HepG2 (cell line): Measurements from ENCODE around the gene HKDC1. TPM values are rescaled to one million over a fixed set of nuclear protein-coding genes. Genes with fewer than 3 reads are reported as not detected.

Experiments
- SOX13 ChIP-seq, 3 experiments: fragments of 450-650 bp in 1 of 3; sonication (generic) in 1 of 3; formaldehyde crosslinking in 1 of 3; IDR thresholded peaks in 2 of 3; conservative IDR thresholded peaks in 1 of 3; 2 replicates each; pipeline versions ENCODE4 v1.5.0 to v1.6.1; 2016 to 2020; ENCODE audit warnings: antibody characterized with exemption in 1 of 3, mild to moderate bottlenecking in 1 of 3, missing compliant biosample characterization in 1 of 3, missing genetic modification reagents in 1 of 3, moderate library complexity in 1 of 3
- ZNF367 ChIP-seq: sonication (generic); formaldehyde crosslinking; IDR thresholded peaks from 2 replicates; pipeline ENCODE4 v1.4.0; 2020; ENCODE audit warnings: missing genetic modification reagents, borderline replicate concordance
- polyA plus RNA-seq, 8 experiments: library from polyadenylated mRNA; depleted of rRNA in 3 of 8; stranded (reverse) in 7 of 8; unstranded in 1 of 8; fragments of >200 nt; fragmentation: Illumina TruSeq in 4 of 8; extraction: Trizol in 4 of 8; gene quantifications; 2 replicates each; pipeline versions ENCODE4 v1.2.1 to v1.2.3, GENCODE V29; 2011 to 2016; ENCODE audit warnings: low read depth in 4 of 8, missing spikeins in 1 of 8, mixed read lengths in 1 of 8; ENCODE audit not compliant: insufficient read depth in 1 of 8
- total RNA-seq, 5 experiments: library from RNA; depleted of rRNA; stranded (reverse); fragments of >200 nt; fragmentation: Illumina TruSeq; extraction: Trizol; gene quantifications; 2 replicates each; pipeline ENCODE4 v1.2.3, GENCODE V29; 2016; ENCODE audit warnings: low read depth in 1 of 5
- TF ChIP-seq, protein P1 (sequence below): sonication (generic); formaldehyde crosslinking; IDR thresholded peaks from one replicate; pipeline ENCODE4 v1.5.1; 2020; ENCODE audit warnings: mild to moderate bottlenecking, missing genetic modification reagents; ENCODE audit errors: not compliant biosample characterization

HKDC1 gene
- total and polyA plus RNA-seq, 2 of the 13 experiments (the other 11 are each of a cell fraction or from before 2014, with no cell fraction given): 8.1 to 12.4 TPM

DNA sequence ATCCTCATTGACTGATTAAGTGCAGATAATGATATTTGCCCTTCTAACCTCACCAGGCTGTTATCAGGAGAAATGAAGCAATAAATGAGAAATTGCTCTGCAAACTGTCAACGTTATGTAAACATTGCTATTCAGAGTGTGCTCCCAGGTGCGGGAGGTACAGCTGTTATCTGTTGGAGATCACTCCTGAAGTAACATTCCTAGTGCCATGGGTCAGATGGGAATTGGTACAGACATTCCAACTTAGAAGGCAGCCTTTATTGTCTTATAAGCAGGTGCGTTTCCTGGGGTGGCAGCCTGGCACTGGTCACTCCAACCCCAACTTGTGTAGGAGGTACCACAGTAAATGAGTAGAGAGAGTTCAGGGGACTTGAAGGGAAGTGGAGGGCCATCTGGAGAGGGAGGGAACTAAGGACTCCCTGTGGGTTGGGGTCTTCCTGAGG lies 95.0 kb downstream of the HKDC1 start (continued):
- TF ChIP-seq, protein P1, sequence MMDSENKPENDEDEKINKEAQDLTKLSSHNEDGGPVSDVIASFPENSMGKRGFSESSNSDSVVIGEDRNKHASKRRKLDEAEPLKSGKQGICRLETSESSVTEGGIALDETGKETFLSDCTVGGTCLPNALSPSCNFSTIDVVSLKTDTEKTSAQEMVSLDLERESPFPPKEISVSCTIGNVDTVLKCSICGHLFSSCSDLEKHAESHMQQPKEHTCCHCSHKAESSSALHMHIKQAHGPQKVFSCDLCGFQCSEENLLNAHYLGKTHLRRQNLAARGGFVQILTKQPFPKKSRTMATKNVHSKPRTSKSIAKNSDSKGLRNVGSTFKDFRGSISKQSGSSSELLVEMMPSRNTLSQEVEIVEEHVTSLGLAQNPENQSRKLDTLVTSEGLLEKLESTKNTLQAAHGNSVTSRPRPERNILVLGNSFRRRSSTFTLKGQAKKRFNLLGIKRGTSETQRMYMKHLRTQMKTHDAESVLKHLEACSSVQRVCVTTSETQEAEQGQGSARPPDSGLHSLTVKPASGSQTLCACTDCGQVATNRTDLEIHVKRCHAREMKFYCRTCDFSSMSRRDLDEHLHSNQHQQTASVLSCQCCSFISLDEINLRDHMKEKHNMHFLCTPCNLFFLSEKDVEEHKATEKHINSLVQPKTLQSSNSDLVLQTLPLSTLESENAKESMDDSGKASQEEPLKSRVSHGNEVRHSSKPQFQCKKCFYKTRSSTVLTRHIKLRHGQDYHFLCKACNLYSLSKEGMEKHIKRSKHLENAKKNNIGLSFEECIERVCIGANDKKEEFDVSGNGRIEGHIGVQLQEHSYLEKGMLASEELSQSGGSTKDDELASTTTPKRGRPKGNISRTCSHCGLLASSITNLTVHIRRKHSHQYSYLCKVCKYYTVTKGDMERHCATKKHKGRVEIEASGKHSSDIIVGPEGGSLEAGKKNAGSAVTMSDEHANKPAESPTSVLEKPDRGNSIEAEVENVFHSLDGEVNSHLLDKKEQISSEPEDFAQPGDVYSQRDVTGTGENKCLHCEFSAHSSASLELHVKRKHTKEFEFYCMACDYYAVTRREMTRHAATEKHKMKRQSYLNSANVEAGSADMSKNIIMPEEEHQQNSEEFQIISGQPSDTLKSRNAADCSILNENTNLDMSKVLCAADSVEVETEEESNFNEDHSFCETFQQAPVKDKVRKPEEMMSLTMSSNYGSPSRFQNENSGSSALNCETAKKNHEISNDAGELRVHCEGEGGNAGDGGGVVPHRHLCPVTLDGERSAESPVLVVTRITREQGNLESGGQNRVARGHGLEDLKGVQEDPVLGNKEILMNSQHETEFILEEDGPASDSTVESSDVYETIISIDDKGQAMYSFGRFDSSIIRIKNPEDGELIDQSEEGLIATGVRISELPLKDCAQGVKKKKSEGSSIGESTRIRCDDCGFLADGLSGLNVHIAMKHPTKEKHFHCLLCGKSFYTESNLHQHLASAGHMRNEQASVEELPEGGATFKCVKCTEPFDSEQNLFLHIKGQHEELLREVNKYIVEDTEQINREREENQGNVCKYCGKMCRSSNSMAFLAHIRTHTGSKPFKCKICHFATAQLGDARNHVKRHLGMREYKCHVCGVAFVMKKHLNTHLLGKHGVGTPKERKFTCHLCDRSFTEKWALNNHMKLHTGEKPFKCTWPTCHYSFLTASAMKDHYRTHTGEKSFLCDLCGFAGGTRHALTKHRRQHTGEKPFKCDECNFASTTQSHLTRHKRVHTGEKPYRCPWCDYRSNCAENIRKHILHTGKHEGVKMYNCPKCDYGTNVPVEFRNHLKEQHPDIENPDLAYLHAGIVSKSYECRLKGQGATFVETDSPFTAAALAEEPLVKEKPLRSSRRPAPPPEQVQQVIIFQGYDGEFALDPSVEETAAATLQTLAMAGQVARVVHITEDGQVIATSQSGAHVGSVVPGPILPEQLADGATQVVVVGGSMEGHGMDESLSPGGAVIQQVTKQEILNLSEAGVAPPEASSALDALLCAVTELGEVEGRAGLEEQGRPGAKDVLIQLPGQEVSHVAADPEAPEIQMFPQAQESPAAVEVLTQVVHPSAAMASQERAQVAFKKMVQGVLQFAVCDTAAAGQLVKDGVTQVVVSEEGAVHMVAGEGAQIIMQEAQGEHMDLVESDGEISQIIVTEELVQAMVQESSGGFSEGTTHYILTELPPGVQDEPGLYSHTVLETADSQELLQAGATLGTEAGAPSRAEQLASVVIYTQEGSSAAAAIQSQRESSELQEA (CRISPR knock-in tag): no peak
- TF ChIP-seq SOX13 (IDR thresholded peaks at IDR 0.05) (no peak), SOX13 (CRISPR knock-in tag; conservative IDR thresholded peaks at IDR 0.05 in 1 of 2, IDR thresholded peaks at IDR 0.05 in 1 of 2) (0 out of 4 replicates have a peak, but pooled peaks of 1 of the 2 experiments have one; percentile 10), ZNF367 (CRISPR knock-in tag) (no peak)
